GM12801 (cell line): ENCODE data around the gene MROH7.
A peak's percentile ranks its signal among the peaks of the same experiment; 100 is the strongest.

ENCODE experiments used
- TF ChIP-seq, protein P1 (sequence below): IDR thresholded peaks from one replicate; pipeline ENCODE4 v1.5.1; 2011; ENCODE audit warnings: control low read depth; ENCODE audit not compliant: insufficient read length; ENCODE audit errors: extremely low read depth

MROH7 gene

DNA sequence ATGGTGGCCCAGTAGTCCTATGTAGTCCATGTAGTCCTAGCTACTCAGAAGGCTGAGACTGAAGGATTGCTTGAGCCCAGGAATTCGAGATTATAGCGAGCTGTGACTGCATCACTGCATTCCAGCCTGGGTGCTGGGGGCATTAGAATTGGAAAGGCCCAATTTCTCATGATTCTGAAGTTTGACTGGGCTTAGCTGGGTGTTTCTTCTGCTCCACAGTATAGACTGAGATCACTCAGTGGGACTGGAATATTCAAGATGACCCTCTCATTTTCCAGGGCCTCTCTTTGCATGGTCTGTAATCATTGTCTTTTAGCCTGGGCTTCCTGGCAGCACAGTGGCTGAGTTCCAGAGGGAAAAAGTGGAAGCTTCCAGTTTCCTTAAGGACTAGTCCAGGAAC is 26.2 kb downstream of the MROH7 start:
- TF ChIP-seq, protein P1, sequence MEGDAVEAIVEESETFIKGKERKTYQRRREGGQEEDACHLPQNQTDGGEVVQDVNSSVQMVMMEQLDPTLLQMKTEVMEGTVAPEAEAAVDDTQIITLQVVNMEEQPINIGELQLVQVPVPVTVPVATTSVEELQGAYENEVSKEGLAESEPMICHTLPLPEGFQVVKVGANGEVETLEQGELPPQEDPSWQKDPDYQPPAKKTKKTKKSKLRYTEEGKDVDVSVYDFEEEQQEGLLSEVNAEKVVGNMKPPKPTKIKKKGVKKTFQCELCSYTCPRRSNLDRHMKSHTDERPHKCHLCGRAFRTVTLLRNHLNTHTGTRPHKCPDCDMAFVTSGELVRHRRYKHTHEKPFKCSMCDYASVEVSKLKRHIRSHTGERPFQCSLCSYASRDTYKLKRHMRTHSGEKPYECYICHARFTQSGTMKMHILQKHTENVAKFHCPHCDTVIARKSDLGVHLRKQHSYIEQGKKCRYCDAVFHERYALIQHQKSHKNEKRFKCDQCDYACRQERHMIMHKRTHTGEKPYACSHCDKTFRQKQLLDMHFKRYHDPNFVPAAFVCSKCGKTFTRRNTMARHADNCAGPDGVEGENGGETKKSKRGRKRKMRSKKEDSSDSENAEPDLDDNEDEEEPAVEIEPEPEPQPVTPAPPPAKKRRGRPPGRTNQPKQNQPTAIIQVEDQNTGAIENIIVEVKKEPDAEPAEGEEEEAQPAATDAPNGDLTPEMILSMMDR, result no peak

DNA sequence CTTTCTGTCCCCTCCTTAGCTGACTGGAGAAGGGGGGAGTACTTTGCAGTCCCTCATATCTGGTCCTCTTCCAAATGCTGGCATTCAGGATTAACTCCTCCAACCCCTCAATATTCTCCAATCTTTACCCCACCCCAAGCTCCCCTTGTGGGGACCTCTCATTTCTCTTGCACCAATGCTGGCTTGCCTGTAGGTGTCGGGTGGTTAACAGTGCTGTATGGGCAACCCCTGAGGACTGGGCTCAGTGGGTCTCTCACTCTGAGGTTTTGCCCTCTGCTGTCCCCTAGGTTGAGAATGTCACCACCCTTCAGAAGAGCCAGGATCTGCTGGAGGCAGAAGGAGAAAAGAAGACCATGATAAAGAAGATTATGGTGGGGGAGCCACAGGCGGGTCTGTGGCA is 27.0 kb downstream of the MROH7 start:
- TF ChIP-seq, protein P1, result no peak

DNA sequence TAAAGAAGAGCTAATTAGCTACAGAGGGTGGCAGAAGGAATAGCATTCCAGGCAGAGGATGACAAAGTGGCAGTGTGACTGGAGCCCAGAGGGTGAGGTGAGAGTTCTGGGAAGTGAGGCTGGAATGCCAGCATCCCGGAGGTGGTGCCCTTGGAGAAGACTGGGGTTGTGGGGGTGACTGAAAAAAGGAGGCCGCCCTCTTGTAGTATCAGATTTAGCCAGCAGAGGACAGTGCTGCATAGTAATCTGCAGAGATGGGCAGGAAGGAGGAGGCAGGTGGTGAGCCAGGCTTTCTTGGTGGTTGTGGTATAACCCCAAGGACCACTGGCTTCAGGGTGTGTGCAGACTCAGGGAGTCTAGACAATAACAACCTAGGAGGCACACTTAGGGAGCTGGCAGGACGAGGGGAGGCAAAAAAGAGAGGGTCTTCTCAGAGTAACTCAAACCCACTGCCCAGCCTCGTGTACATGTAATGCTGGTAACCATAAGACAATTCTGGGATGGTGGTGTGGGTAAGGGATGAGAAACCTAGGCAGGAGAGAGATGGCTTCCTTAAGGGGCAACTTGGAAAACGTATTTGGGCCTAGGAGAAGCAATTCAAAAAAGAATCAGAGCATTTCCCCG is 30.5 kb downstream of the MROH7 start:
- TF ChIP-seq, protein P1, result peak; percentile 55

DNA sequence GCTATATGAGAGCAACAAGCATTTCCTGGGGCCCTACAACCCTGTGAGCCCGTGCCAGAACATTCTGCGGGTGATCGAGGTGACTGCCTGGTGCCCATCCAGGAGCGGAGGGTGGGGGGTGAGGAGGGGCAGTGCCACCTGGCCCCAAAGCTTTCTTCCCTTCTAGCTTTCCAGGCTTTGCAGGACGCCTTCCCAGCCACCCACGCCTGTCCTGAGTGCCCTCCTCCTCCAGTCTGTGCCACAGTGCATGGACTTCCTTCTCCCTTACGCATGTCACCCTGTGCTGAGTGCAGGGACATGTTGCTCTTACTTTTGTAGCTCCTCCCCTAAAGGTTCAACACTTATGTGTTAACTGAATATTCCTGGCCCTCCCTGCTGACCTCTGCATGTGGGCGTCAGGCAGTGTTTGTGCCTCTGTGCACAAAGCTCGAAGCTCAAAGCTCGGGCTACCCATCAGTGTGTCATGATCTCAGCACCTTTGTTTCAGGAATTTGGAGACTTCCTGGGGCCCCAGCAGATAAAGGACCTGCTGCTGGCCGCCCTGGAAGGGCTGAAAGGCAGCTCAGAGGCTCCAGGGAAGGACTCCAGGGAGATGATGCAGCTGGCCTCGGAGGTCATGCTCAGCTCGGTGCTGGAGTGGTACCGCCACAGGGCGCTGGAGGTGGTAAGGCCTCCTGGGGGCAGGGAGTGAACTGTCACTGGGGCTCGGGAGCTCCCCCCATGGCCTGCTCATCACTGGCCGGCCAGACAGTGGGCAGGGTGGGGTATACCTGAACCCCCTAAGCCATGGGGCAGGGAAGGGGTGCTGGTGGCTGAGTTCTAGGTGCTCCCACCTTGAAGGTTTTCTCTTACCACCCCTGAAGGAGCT is 37.4 kb downstream of the MROH7 start:
- TF ChIP-seq, protein P1, result no peak

DNA sequence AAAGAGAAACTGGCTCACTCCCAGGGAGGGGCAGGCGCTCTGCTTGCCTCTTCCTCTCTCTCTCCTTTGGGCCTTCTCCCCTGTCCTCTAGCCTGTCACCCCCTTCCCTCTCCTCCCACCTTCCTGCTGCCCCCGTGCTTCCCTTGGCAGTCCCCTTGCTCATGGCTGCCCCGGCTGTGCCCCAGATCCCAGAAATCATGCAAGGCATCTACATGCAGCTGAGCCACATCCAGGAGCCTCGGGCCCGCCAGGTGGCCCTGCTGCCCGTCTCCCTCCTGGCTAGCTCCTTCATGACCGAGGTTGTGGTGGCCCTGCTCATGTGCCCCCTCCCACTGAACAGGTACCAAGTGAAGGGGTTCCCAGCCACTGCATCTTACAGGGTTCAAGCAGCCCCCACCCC is 38.1 kb downstream of the MROH7 start:
- TF ChIP-seq, protein P1, result no peak

DNA sequence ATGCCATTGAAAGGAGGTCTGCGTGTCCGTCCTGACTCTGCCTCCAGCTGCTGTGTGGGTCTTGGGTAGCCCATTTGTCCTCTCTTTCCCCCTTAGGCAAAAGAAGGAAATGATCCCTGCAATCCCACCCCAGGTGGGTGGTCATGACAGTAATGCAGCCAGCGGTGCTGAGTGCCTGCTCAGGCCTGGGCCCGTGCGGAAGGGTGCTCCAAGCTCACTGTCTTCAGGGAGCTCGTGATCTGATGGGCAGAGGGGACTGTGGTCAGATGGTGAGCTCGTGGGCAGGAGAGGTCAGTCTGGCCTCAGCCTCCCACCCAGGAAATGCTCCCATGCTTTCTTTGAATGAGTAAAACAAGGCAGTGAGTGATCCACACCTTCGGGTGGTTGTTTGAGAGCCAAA is 38.8 kb downstream of the MROH7 start:
- TF ChIP-seq, protein P1, result no peak

DNA sequence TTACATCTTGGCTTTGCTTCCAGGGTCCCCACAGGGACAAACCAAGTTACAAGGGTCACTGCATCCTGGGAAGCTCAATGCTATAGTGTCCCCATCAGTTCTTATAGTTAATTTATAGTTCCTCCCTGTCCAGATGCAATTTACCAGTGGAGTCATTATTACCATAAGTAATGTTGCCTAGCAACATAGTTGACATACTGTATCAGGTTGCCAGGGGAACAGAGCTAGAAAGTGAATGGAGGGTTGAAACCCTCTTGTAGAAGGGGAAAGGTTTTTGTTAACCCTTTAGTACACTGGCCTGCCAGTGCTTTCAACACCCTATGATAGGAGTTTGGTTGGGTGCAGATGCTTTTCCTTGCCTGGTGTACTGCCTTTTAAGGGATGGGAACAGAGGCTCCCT is 39.8 kb downstream of the MROH7 start:
- TF ChIP-seq, protein P1, result no peak
